Muscle layer of colon (tissue), 2 donors: ENCODE data around the gene OR52M1.

Experiments used
- H3K27ac ChIP-seq: one replicate; pipeline ENCODE4 v1.7.0; 2013; ENCODE audit warnings: low read depth, mild to moderate bottlenecking, low read length, moderate library complexity
- H3K27me3 ChIP-seq, 2 donors: one replicate each; pipeline ENCODE4 v1.7.0; 2013; ENCODE audit warnings: low read length in 2 of 2, mild to moderate bottlenecking in 2 of 2; ENCODE audit not compliant: insufficient read depth in 2 of 2, control insufficient read depth in 1 of 2
- H3K36me3 ChIP-seq: one replicate; pipeline ENCODE4 v1.7.0; 2013; ENCODE audit warnings: mild to moderate bottlenecking, low read length; ENCODE audit not compliant: insufficient read depth
- H3K4me1 ChIP-seq: one replicate; pipeline ENCODE4 v1.7.0; 2013; ENCODE audit warnings: mild to moderate bottlenecking, low read length; ENCODE audit not compliant: insufficient read depth
- H3K4me3 ChIP-seq, 2 donors: one replicate each; pipeline ENCODE4 v1.7.0; 2013; ENCODE audit warnings: low read length in 2 of 2, low read depth in 1 of 2, mild to moderate bottlenecking in 1 of 2, moderate library complexity in 1 of 2
- H3K9ac ChIP-seq: one replicate; pipeline ENCODE4 v1.7.0; 2013; ENCODE audit warnings: low read length
- H3K9me3 ChIP-seq: one replicate; pipeline ENCODE4 v1.7.0; 2013; ENCODE audit warnings: mild to moderate bottlenecking, low read length
- donor health status: abdominal sarcoma.
- donor health status: Adenocarcinoma of cecum.

OR52M1 gene

GRCh38 chr11:4576880-4577279 is 31.9 kb downstream of the OR52M1 start:
- Histone ChIP-seq H3K4me3 (no peak overlapping the region), H3K27me3 (no peaks in the 10 kb centered on the region), H3K27ac (no peak overlapping the region), H3K36me3 (no peaks in the 10 kb centered on the region), H3K4me1 (no peaks in the 10 kb centered on the region), H3K9ac (no peak overlapping the region), H3K9me3 (no peaks in the 10 kb centered on the region)

GRCh38 chr11:4577761-4578160 is 32.8 kb downstream of the OR52M1 start:
- no peaks in the 10 kb centered on the region for H3K4me1 ChIP-seq
- H3K9me3 ChIP-seq = no peaks in the 10 kb centered on the region
- H3K27ac ChIP-seq = no peak overlapping the region
- no peak overlapping the region for H3K9ac ChIP-seq
- no peaks in the 10 kb centered on the region for H3K36me3 ChIP-seq
- H3K27me3 ChIP-seq = no peaks in the 10 kb centered on the region
- H3K4me3 ChIP-seq = no peak overlapping the region

GRCh38 chr11:4578624-4579023 is 33.6 kb downstream of the OR52M1 start:
- Histone ChIP-seq H3K27ac (no peak overlapping the region), H3K36me3 (no peaks in the 10 kb centered on the region), H3K4me3 (no peak overlapping the region), H3K9ac (no peak overlapping the region), H3K4me1 (no peaks in the 10 kb centered on the region), H3K27me3 (no peaks in the 10 kb centered on the region), H3K9me3 (no peaks in the 10 kb centered on the region)

DNA sequence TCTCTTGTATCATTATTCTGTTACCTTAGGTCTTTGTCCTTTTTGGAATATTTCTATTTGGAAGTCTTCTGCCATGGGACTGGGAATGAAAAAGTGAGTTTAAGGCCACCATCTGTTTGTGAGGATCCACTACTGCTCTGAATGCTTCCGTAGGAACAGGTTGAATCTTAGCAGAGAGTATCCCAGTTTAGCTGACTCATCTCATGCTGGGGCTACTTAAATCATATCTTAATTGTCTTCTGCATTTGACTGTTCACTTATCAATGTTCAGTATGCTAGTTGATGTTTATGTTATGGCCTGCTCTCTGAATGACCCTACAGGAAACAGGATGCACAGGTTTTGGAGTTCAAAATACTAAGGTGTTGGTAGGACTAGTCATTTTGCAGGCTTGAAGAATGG is 35.1 kb downstream of the OR52M1 start:
- no peaks in the 10 kb centered on the region for H3K9me3 ChIP-seq
- no peaks in the 10 kb centered on the region for H3K36me3 ChIP-seq

GRCh38 chr11:4581443-4581842 is 36.5 kb downstream of the OR52M1 start, which contains the start of gene OR52I2:
Gene OR52I2 (plus strand): TSS chr11:4581743.
- Histone ChIP-seq H3K27me3 (no peaks in the 10 kb centered on the region), H3K36me3 (no peaks in the 10 kb centered on the region), H3K4me1 (no peaks in the 10 kb centered on the region), H3K9me3 (no peaks in the 10 kb centered on the region), H3K9ac (no peak within 1 kb of the TSS), H3K27ac (no peak within 1 kb of the TSS), H3K4me3 (no peak within 1 kb of the TSS)

More for the DNA sequence above, 35.1 kb downstream of the OR52M1 start:
- no peaks in the 10 kb centered on the region for H3K4me1 ChIP-seq
- no peak overlapping the region for H3K27ac ChIP-seq
- H3K27me3 ChIP-seq = no peaks in the 10 kb centered on the region
- H3K9ac ChIP-seq = no peak overlapping the region
- no peak overlapping the region for H3K4me3 ChIP-seq

DNA sequence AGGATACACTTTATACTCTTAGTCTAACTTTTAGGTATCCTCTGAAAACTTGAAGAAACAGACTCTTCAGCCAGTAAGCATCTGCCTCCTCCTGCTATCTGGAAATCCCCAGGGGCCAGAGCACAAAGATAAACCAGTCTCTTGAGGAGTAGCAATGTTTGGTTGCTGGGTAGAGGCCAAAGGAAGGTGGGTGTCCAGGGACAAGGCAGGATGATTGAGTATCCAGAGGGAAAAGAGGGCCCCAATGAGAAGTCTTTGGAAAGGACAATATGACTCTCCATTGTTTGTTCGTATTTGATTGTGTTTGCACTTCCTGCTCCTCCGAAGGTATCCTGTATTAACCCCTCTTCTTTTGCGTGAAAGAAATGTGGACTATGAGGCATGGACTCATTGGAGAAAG is 44.0 kb downstream of the OR52M1 start:
- Histone ChIP-seq H3K4me1 (no peaks in the 10 kb centered on the region), H3K9me3 (no peaks in the 10 kb centered on the region), H3K27ac (no peak overlapping the region), H3K9ac (no peak overlapping the region), H3K27me3 (no peaks in the 10 kb centered on the region), H3K4me3 (no peak overlapping the region), H3K36me3 (no peaks in the 10 kb centered on the region)

DNA sequence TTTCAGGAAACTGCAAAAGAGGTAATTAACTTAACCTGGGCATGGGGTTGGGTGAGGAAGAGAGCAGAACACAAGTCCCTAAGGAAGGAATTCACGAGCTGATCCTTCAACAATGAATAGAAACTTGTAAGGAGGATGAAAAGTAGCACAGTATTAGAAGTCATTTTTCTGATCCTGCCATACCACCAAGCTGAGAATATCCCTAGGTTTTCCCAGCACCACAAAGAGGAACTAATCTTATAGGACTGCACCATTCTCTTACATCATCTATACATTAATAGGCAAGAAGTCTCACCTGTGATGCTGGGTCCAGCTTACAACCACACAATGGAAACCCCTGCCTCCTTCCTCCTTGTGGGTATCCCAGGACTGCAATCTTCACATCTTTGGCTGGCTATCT is 48.7 kb downstream of the OR52M1 start, which contains the start of gene OR52I1:
Gene OR52I1, plus strand, starts transcription at position 301 of the 400 bp plus-strand sequence. Its CDS starts 0 bp downstream, at position 301.
- H3K27me3 ChIP-seq = no peaks in the 10 kb centered on the region
- H3K9ac ChIP-seq = no peak within 1 kb of the TSS
- H3K4me3 ChIP-seq = no peak within 1 kb of the TSS
- no peak within 1 kb of the TSS for H3K27ac ChIP-seq
- H3K4me1 ChIP-seq = no peaks in the 10 kb centered on the region
- H3K9me3 ChIP-seq = no peaks in the 10 kb centered on the region
- H3K36me3 ChIP-seq = no peaks in the 10 kb centered on the region
